HG02884 (cell line): ENCODE data around the gene UPP2.

Experiments used
- ATAC-seq: cut with Tn5 transposase; IDR thresholded peaks from one replicate; pipeline ENCODE4 v1.9.1; 2021; ENCODE audit warnings: mild to moderate bottlenecking, moderate library complexity; ENCODE audit not compliant: unreplicated experiment

Gene UPP2

GRCh38 chr2:158135096-158135495 is 33.4 kb downstream of the UPP2 start:
- ATAC-seq, result no peak

- no peak for ATAC-seq
These were observed 36.6 kb downstream of the UPP2 start for GRCh38 chr2:158138255-158138654.

- no peak for ATAC-seq
These were observed 38.5 kb downstream of the UPP2 start for GRCh38 chr2:158140201-158140600.

GRCh38 chr2:158142165-158142564 is 40.5 kb downstream of the UPP2 start:
- no peak for ATAC-seq

- peak; percentile 67 for ATAC-seq
These were observed 41.1 kb downstream of the UPP2 start for GRCh38 chr2:158142568-158143332.

GRCh38 chr2:158143703-158144360 is 42.2 kb downstream of the UPP2 start:
- no peak for ATAC-seq

GRCh38 chr2:158144914-158145625 is 43.4 kb downstream of the UPP2 start:
- no peak for ATAC-seq

GRCh38 chr2:158153270-158154015 is 51.8 kb downstream of the UPP2 start:
- no peak for ATAC-seq

GRCh38 chr2:158154596-158154995 is 52.9 kb downstream of the UPP2 start:
- ATAC-seq, result no peak

- ATAC-seq, result no peak
These were observed 71.0 kb downstream of the UPP2 start for GRCh38 chr2:158172719-158173118.

- no peak for ATAC-seq
These were observed 72.8 kb downstream of the UPP2 start for GRCh38 chr2:158174495-158174894.

- no peak for ATAC-seq
These were observed 73.3 kb downstream of the UPP2 start for GRCh38 chr2:158174956-158175355.

- ATAC-seq, result no peak
These were observed 77.0 kb downstream of the UPP2 start for GRCh38 chr2:158178646-158179045.

- ATAC-seq, result peak; percentile 68
These were observed 78.0 kb downstream of the UPP2 start for GRCh38 chr2:158179660-158180059.

GRCh38 chr2:158181171-158181570 is 79.5 kb downstream of the UPP2 start:
- no peak for ATAC-seq

GRCh38 chr2:158182676-158183295 is 81.1 kb downstream of the UPP2 start:
- ATAC-seq, result no peak

- ATAC-seq, result no peak
These were observed 82.3 kb downstream of the UPP2 start for GRCh38 chr2:158184001-158184400.

- no peak for ATAC-seq
These were observed 83.1 kb downstream of the UPP2 start for GRCh38 chr2:158184556-158185343.
